Esophagus muscularis mucosa (tissue), 3 donors: ENCODE data around the gene MCM7.

Experiments used
- POLR2A ChIP-seq: fragments of 450-650 bp; IDR thresholded peaks from one replicate; pipeline ENCODE4 v1.6.1; 2017; ENCODE audit warnings: antibody characterized with exemption, moderate library complexity, mild to moderate bottlenecking, low read depth
- TF ChIP-seq, protein P1 (sequence below), 3 experiments: fragments of 200-600 bp in 2 of 3; fragments of 450-650 bp in 1 of 3; sonication (generic) in 2 of 3; IDR thresholded peaks; one replicate each; pipeline ENCODE4 v1.5.1; 2017 to 2019; ENCODE audit warnings: antibody characterized with exemption in 3 of 3, mild to moderate bottlenecking in 2 of 3, moderate library complexity in 1 of 3

DNA sequence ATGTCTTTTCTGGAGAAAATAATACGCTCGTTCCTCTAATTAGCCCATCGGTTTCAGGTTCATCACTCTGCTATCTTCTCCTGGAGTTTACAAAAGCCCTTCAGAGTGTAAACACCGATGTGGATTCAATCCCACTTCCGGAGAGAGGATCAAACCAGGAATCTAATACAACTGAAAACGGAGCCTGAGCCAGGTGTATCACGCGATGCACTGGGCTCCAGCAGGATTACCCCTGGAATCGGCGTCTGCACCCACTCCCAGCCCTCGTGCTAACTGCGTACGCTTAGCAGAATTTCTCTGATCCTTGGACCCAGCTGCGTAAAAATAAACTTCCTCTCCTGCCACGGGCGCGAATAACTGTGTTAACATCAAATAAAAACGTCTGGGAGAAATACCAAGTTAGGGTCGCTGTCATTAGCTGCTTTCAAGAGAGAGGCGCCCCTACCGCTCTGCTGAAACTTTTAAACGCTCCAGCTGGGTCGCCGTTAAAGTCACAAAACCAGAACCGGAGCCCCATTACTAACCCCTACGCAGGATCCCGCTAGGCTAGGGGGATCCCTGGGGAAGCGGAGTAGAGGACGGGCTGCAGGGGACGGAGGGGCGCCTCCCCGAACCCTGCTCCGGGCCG, 20.2 kb downstream of the MCM7 start:
- TF ChIP-seq, protein P1, sequence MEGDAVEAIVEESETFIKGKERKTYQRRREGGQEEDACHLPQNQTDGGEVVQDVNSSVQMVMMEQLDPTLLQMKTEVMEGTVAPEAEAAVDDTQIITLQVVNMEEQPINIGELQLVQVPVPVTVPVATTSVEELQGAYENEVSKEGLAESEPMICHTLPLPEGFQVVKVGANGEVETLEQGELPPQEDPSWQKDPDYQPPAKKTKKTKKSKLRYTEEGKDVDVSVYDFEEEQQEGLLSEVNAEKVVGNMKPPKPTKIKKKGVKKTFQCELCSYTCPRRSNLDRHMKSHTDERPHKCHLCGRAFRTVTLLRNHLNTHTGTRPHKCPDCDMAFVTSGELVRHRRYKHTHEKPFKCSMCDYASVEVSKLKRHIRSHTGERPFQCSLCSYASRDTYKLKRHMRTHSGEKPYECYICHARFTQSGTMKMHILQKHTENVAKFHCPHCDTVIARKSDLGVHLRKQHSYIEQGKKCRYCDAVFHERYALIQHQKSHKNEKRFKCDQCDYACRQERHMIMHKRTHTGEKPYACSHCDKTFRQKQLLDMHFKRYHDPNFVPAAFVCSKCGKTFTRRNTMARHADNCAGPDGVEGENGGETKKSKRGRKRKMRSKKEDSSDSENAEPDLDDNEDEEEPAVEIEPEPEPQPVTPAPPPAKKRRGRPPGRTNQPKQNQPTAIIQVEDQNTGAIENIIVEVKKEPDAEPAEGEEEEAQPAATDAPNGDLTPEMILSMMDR (IDR thresholded peaks at IDR 0.05) = no peak
- TF ChIP-seq POLR2A = no peak
